Activated naive CD8-positive, alpha-beta T cell treated with anti-CD3 and anti-CD28 coated beads, Interleukin-2, amount 10 ng/mL, durations not matched to agents 7 days and 5 days (primary cell): ENCODE measurements around the gene PCNX2. TPM values are rescaled to one million over a fixed set of nuclear protein-coding genes. Genes with fewer than 3 reads are reported as not detected.

Source experiments
- ATAC-seq: fragments of 150-1000 bp; cut with Tn5 transposase; one replicate; pipeline ENCODE4 v1.10.0; 2021; ENCODE audit warnings: low read depth, moderate library complexity
- POLR2A ChIA-PET: fragments of 350-600 bp; sonication (Branson Sonifier 250); formaldehyde crosslinking; loops from one replicate; lab custom pipeline; 2021; ENCODE audit warnings: antibody characterized with exemption; lab: Charles Lee
- DNase-seq: peaks from one replicate; pipeline ENCODE4 v3.0.0; 2021
- H3K27ac Mint-ChIP-seq: one replicate; pipeline ENCODE4 v1.8.0; 2022; ENCODE audit warnings: mild to moderate bottlenecking, mixed read lengths
- H3K27me3 Mint-ChIP-seq: one replicate; pipeline ENCODE4 v1.8.0; 2022; ENCODE audit warnings: mild to moderate bottlenecking, moderate library complexity, mixed read lengths
- H3K36me3 Mint-ChIP-seq: one replicate; pipeline ENCODE4 v1.8.0; 2021; ENCODE audit warnings: mild to moderate bottlenecking, mixed read lengths
- H3K4me1 Mint-ChIP-seq: one replicate; pipeline ENCODE4 v1.8.0; 2021; ENCODE audit warnings: mixed read lengths
- H3K4me3 Mint-ChIP-seq: one replicate; pipeline ENCODE4 v1.8.0; 2022; ENCODE audit warnings: mild to moderate bottlenecking, moderate library complexity, mixed read lengths
- H3K9me3 Mint-ChIP-seq: one replicate; pipeline ENCODE4 v1.8.0; 2021; ENCODE audit warnings: mixed read lengths
- total RNA-seq, 2 experiments: library from RNA; stranded (reverse); gene quantifications; one replicate each; pipeline ENCODE4 v1.2.3, GENCODE V29; 2021

PCNX2 gene
- total RNA-seq, 2 experiments from 2014 or later, result 43.9 to 49.4 TPM

DNA sequence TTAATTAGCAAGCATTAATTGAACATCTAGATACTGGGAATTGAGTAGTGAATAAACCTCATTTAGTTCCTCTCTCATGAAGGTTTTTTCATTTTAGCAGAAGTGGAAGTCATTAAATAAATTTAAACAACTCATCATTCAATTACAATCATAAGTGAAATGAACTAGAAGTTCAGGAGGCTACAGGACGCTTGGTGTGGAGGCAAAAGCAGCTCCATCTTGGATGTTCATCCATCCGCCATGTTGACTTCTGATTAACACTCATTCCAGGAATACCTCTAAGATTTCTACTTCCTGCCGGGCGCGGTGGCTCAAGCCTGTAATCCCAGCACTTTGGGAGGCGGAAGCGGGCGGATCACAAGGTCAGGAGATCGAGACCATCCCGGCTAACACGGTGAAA is 356.6 kb downstream of the PCNX2 start:
- DNase-seq (no peak), ATAC-seq (no peak)
- H3K4me3 Mint-ChIP-seq, result no peak overlapping the region
- POLR2A ChIA-PET, result no interaction called here
- H3K4me1 Mint-ChIP-seq, result peaks cover 7% of the 10 kb centered on the region
- no peak overlapping the region for H3K27ac Mint-ChIP-seq
- no peaks in the 10 kb centered on the region for H3K36me3 Mint-ChIP-seq
- peaks cover 10% of the 10 kb centered on the region for H3K27me3 Mint-ChIP-seq
- no peaks in the 10 kb centered on the region for H3K9me3 Mint-ChIP-seq

DNA sequence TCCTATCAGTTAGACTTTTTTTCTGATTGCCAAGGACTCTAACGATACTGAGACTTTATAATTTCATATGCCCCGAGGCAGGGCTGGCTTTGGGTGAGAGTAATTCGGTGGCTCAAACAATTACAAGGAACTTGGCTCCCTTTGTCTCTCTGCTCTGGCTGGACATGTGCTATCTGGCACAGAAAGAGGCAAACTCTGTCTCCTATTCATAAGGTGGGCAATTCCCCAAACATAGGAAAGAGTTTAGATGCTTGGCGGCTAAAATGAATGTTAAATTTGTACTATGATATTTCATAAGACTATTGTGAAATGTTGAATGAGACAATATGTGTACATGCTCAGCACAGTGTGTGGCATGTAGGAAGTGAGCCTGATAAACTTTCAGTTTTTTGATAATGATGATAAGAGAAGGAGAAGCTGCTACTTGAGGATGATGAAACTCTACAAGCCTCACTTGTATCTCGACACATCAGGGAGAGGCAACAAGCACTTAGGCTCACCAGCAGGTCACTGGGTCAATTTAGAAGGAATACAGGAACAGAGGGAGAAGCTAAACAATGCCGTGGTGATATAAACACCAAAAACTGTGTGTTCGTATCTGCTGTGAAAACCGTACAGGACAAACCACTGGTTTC is 357.7 kb downstream of the PCNX2 start:
- ATAC-seq (no peak), DNase-seq (no peak)
- Mint-ChIP-seq H3K4me1 (no peaks in the 10 kb centered on the region), H3K27ac (no peak overlapping the region), H3K9me3 (no peaks in the 10 kb centered on the region), H3K36me3 (no peaks in the 10 kb centered on the region), H3K4me3 (no peak overlapping the region), H3K27me3 (peaks cover 10% of the 10 kb centered on the region)
- POLR2A ChIA-PET, result no interaction called here

DNA sequence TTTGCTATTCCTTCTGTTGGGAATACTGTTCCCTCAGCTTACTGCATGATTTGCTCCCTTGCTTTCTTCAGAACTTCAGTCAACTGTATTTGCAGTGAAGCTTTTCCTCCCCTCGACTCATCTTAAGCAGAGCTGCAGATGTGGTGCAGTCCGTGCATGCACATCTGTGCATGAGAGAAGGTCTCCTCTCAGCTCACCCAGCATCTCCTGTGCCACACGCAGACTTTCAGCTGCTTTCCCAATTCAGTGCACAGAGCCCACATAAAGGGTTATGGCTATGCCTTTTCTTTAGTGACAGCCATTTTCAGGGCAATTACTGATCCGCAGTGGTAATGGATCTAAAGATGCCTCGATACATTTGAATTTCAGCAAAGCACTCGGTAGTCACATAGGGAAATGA is 358.6 kb downstream of the PCNX2 start:
- POLR2A ChIA-PET, result no interaction called here
- Mint-ChIP-seq H3K4me3 (no peak overlapping the region), H3K36me3 (no peaks in the 10 kb centered on the region), H3K27ac (peak overlapping the region; percentile 23), H3K4me1 (no peaks in the 10 kb centered on the region), H3K9me3 (no peaks in the 10 kb centered on the region), H3K27me3 (peaks cover 10% of the 10 kb centered on the region)
- DNase-seq (no peak), ATAC-seq (no peak)

Other genes starting within 250 kb of the PCNX2 start
- gene MAP3K21, start 32.0 kb upstream of the PCNX2 start, total RNA-seq, result 1 to 10 TPM; 1.3 to 1.5 TPM